GM06990 (cell line): ENCODE data around the gene SLC28A1.

Experiments used
- DNase-seq: peaks from one replicate; pipeline ENCODE4 v3.0.0-alpha.2; 2011; ENCODE audit not compliant: insufficient read length; ENCODE audit errors: extremely low read depth
- H3K27me3 ChIP-seq: replicated peaks from 2 replicates; pipeline ENCODE4 v1.6.0; 2011; ENCODE audit warnings: low read length; ENCODE audit not compliant: control insufficient read depth, insufficient read depth
- H3K36me3 ChIP-seq: 2 replicates; pipeline ENCODE4 v1.5.1; 2011; ENCODE audit warnings: low read length; ENCODE audit not compliant: control insufficient read depth, insufficient read depth
- H3K4me3 ChIP-seq: replicated peaks from 2 replicates; pipeline ENCODE4 v1.5.1; 2011; ENCODE audit warnings: low read depth, mild to moderate bottlenecking, control low read depth, low read length
- CTCF ChIP-seq: IDR thresholded peaks from 2 replicates; pipeline ENCODE4 v1.5.1; 2011; ENCODE audit warnings: low read length, control low read depth, mild to moderate bottlenecking, inconsistent platforms; ENCODE audit not compliant: insufficient read depth, poor library complexity, severe bottlenecking

Gene SLC28A1

GRCh38 chr15:84858231-84858630, 26.2 kb upstream of the SLC28A1 start:
- Histone ChIP-seq H3K4me3 (no peak overlapping the region), H3K27me3 (no peaks in the 10 kb centered on the region; the same call in 1 of the 2 replicates), H3K36me3 (no peaks in the 10 kb centered on the region)
- DNase-seq: no peak
- TF ChIP-seq CTCF: no peak

DNA sequence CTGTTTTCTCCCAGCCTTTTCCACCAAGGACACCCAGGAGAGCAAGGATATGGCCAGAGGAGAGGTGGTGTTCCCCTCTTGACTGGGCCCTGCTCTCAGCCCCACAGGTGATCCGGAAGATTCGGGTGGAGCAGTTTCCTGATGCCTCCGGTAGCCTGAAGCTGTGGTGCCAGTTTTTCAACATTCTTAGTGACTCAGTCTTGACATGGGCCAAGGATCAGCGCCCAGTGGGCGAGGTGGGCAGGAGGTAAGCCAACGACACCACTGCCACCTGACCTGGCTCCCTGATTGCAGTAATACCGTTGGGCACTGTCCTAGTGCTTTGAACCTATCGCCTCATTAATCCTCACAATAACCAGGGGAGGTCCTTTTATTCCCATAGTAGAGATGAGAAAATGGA, 25.3 kb upstream of the SLC28A1 start:
- Histone ChIP-seq H3K36me3 (no peaks in the 10 kb centered on the region), H3K27me3 (no peaks in the 10 kb centered on the region; the same call in none of the 2 replicates), H3K4me3 (no peak overlapping the region)
- TF ChIP-seq CTCF: no peak
- DNase-seq: no peak

- DNase-seq: no peak
- H3K27me3 ChIP-seq: no peaks in the 10 kb centered on the region; the same call in none of the 2 replicates
- no peak for TF ChIP-seq CTCF
- no peaks in the 10 kb centered on the region for H3K36me3 ChIP-seq
- no peak overlapping the region for H3K4me3 ChIP-seq
Measured at GRCh38 chr15:84859651-84860050, 24.8 kb upstream of the SLC28A1 start.

GRCh38 chr15:84861781-84862180, 22.7 kb upstream of the SLC28A1 start:
- DNase-seq: no peak
- no peak overlapping the region for H3K4me3 ChIP-seq
- no peaks in the 10 kb centered on the region for H3K36me3 ChIP-seq
- H3K27me3 ChIP-seq: no peaks in the 10 kb centered on the region; the same call in none of the 2 replicates
- no peak for TF ChIP-seq CTCF

DNA sequence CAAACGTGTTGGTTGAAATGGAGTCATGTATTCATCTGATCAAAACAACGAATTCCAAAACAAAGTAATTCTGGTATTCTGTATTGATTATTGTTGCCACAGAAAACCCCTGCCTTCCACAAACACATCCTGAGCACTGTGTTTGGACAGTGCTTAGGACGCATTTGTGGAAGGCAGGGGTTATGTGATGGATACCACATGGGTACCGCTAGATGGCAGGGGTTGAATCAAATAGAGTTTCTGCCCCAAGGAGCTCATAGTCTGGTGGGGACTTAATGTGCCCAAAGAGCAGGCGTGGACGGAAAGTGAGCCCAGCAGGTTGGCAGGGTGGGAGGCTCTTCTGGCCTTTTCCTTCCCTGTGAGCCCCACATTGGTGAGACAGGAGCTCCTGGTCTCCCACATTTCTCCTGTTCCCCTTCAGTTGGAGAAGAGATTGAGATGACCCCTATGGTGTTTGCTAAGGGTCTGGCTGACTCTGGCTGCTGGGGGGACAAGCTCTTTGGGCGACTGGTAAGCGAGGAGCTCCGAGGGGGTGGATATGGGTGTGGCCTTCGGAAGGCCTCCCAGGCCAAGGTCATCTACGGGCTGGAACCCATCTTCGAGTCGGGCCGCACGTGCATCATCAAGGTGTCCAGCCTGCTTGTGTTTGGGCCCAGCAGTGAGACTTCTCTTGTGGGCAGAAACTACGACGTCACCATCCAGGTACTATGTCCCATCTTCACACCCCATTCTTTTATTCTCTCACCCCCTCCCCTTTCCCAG, 22.1 kb upstream of the SLC28A1 start:
- Histone ChIP-seq H3K27me3 (no peaks in the 10 kb centered on the region; the same call in 1 of the 2 replicates), H3K36me3 (no peaks in the 10 kb centered on the region), H3K4me3 (no peak overlapping the region)
- no peak for DNase-seq
- no peak for TF ChIP-seq CTCF
